Neutrophil (primary cell): ENCODE results near the gene TTLL5.

ENCODE experiments used
- H3K27ac ChIP-seq: fragments of 200-600 bp; sonication (generic); 2 replicates; pipeline ENCODE4 v1.5.1; 2016; ENCODE audit warnings: mild to moderate bottlenecking, moderate library complexity
- H3K27me3 ChIP-seq: fragments of 200-600 bp; sonication (generic); 2 replicates; pipeline ENCODE4 v1.6.0; 2016; ENCODE audit warnings: mild to moderate bottlenecking
- H3K36me3 ChIP-seq: fragments of 200-600 bp; sonication (generic); 2 replicates; pipeline ENCODE4 v1.5.1; 2017
- H3K4me1 ChIP-seq, 2 experiments: fragments of 200-600 bp in 1 of 2; sonication (generic) in 1 of 2; 1 replicate in 1 of 2; 2 replicates in 1 of 2; pipeline versions ENCODE4 v1.5.1 to v1.6.1; 2013 to 2016; ENCODE audit warnings: low read depth in 1 of 2, low read length in 1 of 2, mild to moderate bottlenecking in 1 of 2, moderate library complexity in 1 of 2; ENCODE audit not compliant: control insufficient read depth in 1 of 2, insufficient read depth in 1 of 2
- H3K4me3 ChIP-seq, 2 experiments: fragments of 200-600 bp in 1 of 2; sonication (generic) in 1 of 2; 1 replicate in 1 of 2; 2 replicates in 1 of 2; pipeline ENCODE4 v1.5.1; 2013 to 2016; ENCODE audit warnings: low read depth in 1 of 2, low read length in 1 of 2, mild to moderate bottlenecking in 1 of 2, moderate library complexity in 1 of 2
- H3K9me3 ChIP-seq: fragments of 200-600 bp; sonication (generic); 2 replicates; pipeline ENCODE4 v1.5.1; 2016
- CTCF ChIP-seq: fragments of 200-600 bp; sonication (generic); IDR thresholded peaks from 2 replicates; pipeline ENCODE4 v1.5.1; 2016; ENCODE audit warnings: antibody characterized with exemption

Gene TTLL5

GRCh38 chr14:75939200-75939599 lies 278.2 kb downstream of the TTLL5 start:
- H3K27ac ChIP-seq = no peak overlapping the region
- no peaks in the 10 kb centered on the region for H3K9me3 ChIP-seq
- H3K36me3 ChIP-seq = no peaks in the 10 kb centered on the region
- H3K4me1 ChIP-seq = no peaks in the 10 kb centered on the region
- no peak overlapping the region for H3K4me3 ChIP-seq
- no peaks in the 10 kb centered on the region for H3K27me3 ChIP-seq
- TF ChIP-seq CTCF = no peak

- H3K4me1 ChIP-seq = no peaks in the 10 kb centered on the region
- no peak overlapping the region for H3K4me3 ChIP-seq
- H3K27me3 ChIP-seq = no peaks in the 10 kb centered on the region
- TF ChIP-seq CTCF = no peak
- no peaks in the 10 kb centered on the region for H3K36me3 ChIP-seq
- no peak overlapping the region for H3K27ac ChIP-seq
- no peaks in the 10 kb centered on the region for H3K9me3 ChIP-seq
These were observed 280.0 kb downstream of the TTLL5 start for GRCh38 chr14:75941030-75941429.

- Histone ChIP-seq H3K27me3 (no peaks in the 10 kb centered on the region), H3K4me1 (no peaks in the 10 kb centered on the region), H3K27ac (no peak overlapping the region), H3K36me3 (no peaks in the 10 kb centered on the region), H3K4me3 (no peak overlapping the region), H3K9me3 (no peaks in the 10 kb centered on the region)
- TF ChIP-seq CTCF = no peak
These were observed 283.7 kb downstream of the TTLL5 start for GRCh38 chr14:75944607-75945241.

GRCh38 chr14:75946785-75947184 lies 285.7 kb downstream of the TTLL5 start:
- Histone ChIP-seq H3K4me3 (no peak overlapping the region), H3K4me1 (no peaks in the 10 kb centered on the region), H3K9me3 (no peaks in the 10 kb centered on the region), H3K36me3 (no peaks in the 10 kb centered on the region), H3K27me3 (no peaks in the 10 kb centered on the region), H3K27ac (no peak overlapping the region)
- TF ChIP-seq CTCF = no peak

GRCh38 chr14:75952489-75952888 lies 291.4 kb downstream of the TTLL5 start:
- TF ChIP-seq CTCF = no peak
- H3K36me3 ChIP-seq = no peaks in the 10 kb centered on the region

More at GRCh38 chr14:75952489-75952888, 291.4 kb downstream of the TTLL5 start:
- no peaks in the 10 kb centered on the region for H3K9me3 ChIP-seq
- H3K27me3 ChIP-seq = no peaks in the 10 kb centered on the region
- H3K27ac ChIP-seq = no peak overlapping the region
- no peaks in the 10 kb centered on the region for H3K4me1 ChIP-seq
- no peak overlapping the region for H3K4me3 ChIP-seq
